Ascending aorta (tissue), 2 donors: Measurements from ENCODE around the gene NDST1. TPM values are rescaled to one million over a fixed set of nuclear protein-coding genes. Genes with fewer than 3 reads are reported as not detected.
A peak's percentile ranks its signal among the peaks of the same experiment; 100 is the strongest.

Source experiments
- DNase-seq, 2 donors: peaks; one replicate each; pipeline ENCODE4 v3.0.0-alpha.2; 2019; ENCODE audit warnings: low spot score in 2 of 2
- H3K27ac ChIP-seq, 2 donors: fragments of 200-600 bp; sonication (generic); one replicate each; pipeline ENCODE4 v1.5.1; 2016 to 2017; ENCODE audit warnings: mild to moderate bottlenecking in 1 of 2
- H3K27me3 ChIP-seq: fragments of 200-600 bp; sonication (generic); one replicate; pipeline ENCODE4 v1.5.1; 2017
- H3K36me3 ChIP-seq, 2 donors: fragments of 200-600 bp; sonication (generic); one replicate each; pipeline ENCODE4 v1.5.1; 2016
- H3K4me1 ChIP-seq, 2 donors: fragments of 200-600 bp; sonication (generic); one replicate each; pipeline ENCODE4 v1.5.1; 2016 to 2017; ENCODE audit warnings: mild to moderate bottlenecking in 1 of 2
- H3K4me3 ChIP-seq, 2 donors: fragments of 200-600 bp; sonication (generic); one replicate each; pipeline ENCODE4 v1.5.1; 2016 to 2017; ENCODE audit warnings: mild to moderate bottlenecking in 1 of 2
- H3K9me3 ChIP-seq, 2 donors: fragments of 200-600 bp; sonication (generic); one replicate each; pipeline ENCODE4 v1.5.1; 2016
- CTCF ChIP-seq, 3 experiments: fragments of 200-600 bp in 2 of 3; fragments of 450-650 bp in 1 of 3; sonication (generic) in 2 of 3; IDR thresholded peaks; one replicate each; pipeline ENCODE4 v1.5.1; 2016 to 2019; ENCODE audit warnings: antibody characterized with exemption in 3 of 3, mild to moderate bottlenecking in 1 of 3, moderate library complexity in 1 of 3
- intact Hi-C: fragments of 100-400 bp; cut with DNase I; formaldehyde crosslinking; loops from one replicate; pipeline ENCODE4 v1.15.1; 2023
- total RNA-seq: library from RNA; depleted of rRNA; stranded (reverse); fragments of >200 nt; gene quantifications from one replicate; pipeline ENCODE4 v1.1.0, GENCODE V29; 2016

NDST1 gene
- total RNA-seq, 1 donor from 2014 or later, result 71.5 TPM

- no peak for TF ChIP-seq CTCF (IDR thresholded peaks at IDR 0.05)
- H3K27me3 ChIP-seq, result no peaks in the 10 kb centered on the region
- H3K36me3 ChIP-seq, result peaks cover 17 to 33% of the 10 kb centered on the region in 2 donors
- intact Hi-C loops, result loop anchor here (1.0 kb wide), 1 partner anchor 64 kb away; no protein-coding TSS in a partner anchor
- no peak for DNase-seq
- H3K4me1 ChIP-seq, result peaks cover 9 to 43% of the 10 kb centered on the region in 2 donors
- H3K9me3 ChIP-seq, result no peaks in the 10 kb centered on the region
- no peak overlapping the region for H3K4me3 ChIP-seq
- no peak overlapping the region for H3K27ac ChIP-seq
These were observed 14.8 kb downstream of the NDST1 start for GRCh38 chr5:150522504-150523414.

- intact Hi-C loops, result loop anchor here (1.0 kb wide), 1 partner anchor 65 kb away; no protein-coding TSS in a partner anchor
- H3K27ac ChIP-seq, result no peak overlapping the region
- peaks cover 25 to 39% of the 10 kb centered on the region in 2 donors for H3K36me3 ChIP-seq
- no peak overlapping the region for H3K4me3 ChIP-seq
- H3K27me3 ChIP-seq, result no peaks in the 10 kb centered on the region
- peak; percentile 45 to 62 (median 54) for TF ChIP-seq CTCF (IDR thresholded peaks at IDR 0.05)
- peaks cover 5 to 34% of the 10 kb centered on the region in 2 donors for H3K4me1 ChIP-seq
- no peaks in the 10 kb centered on the region for H3K9me3 ChIP-seq
- DNase-seq, result no peak
These were observed 15.8 kb downstream of the NDST1 start for GRCh38 chr5:150523472-150524350.

- H3K27ac ChIP-seq, result peak overlapping the region in 1 of 2 donors; percentile 32
- TF ChIP-seq CTCF (IDR thresholded peaks at IDR 0.05), result no peak
These were observed 17.2 kb downstream of the NDST1 start for GRCh38 chr5:150525163-150525562.

GRCh38 chr5:150525781-150526180 lies 17.9 kb downstream of the NDST1 start:
- Histone ChIP-seq H3K36me3 (peaks cover 25 to 27% of the 10 kb centered on the region in 2 donors), H3K27me3 (no peaks in the 10 kb centered on the region), H3K9me3 (no peaks in the 10 kb centered on the region), H3K27ac (peak overlapping the region in 1 of 2 donors; percentile 32), H3K4me1 (peaks cover 10 to 40% of the 10 kb centered on the region in 2 donors), H3K4me3 (no peak overlapping the region)
- intact Hi-C loops, result no loop called here
- no peak for DNase-seq
- no peak for TF ChIP-seq CTCF (IDR thresholded peaks at IDR 0.05)

More at GRCh38 chr5:150525163-150525562, 17.2 kb downstream of the NDST1 start:
- no peak for DNase-seq
- intact Hi-C loops, result no loop called here
- peaks cover 25 to 29% of the 10 kb centered on the region in 2 donors for H3K36me3 ChIP-seq
- H3K27me3 ChIP-seq, result no peaks in the 10 kb centered on the region
- peaks cover 10 to 40% of the 10 kb centered on the region in 2 donors for H3K4me1 ChIP-seq
- no peak overlapping the region for H3K4me3 ChIP-seq
- no peaks in the 10 kb centered on the region for H3K9me3 ChIP-seq

- intact Hi-C loops, result no loop called here
- Histone ChIP-seq H3K27me3 (no peaks in the 10 kb centered on the region), H3K4me1 (peaks cover 10 to 38% of the 10 kb centered on the region in 2 donors), H3K27ac (peak overlapping the region in 1 of 2 donors; percentile 19), H3K36me3 (peaks cover 18% of the 10 kb centered on the region in 2 donors), H3K9me3 (no peaks in the 10 kb centered on the region), H3K4me3 (no peak overlapping the region)
- no peak for DNase-seq
- no peak for TF ChIP-seq CTCF (IDR thresholded peaks at IDR 0.05)
These were observed 19.1 kb downstream of the NDST1 start for GRCh38 chr5:150527038-150527437.
